ENCODE data around the gene PSD4.

PSD4 gene

GRCh38 chr2:113142290-113142689 is 31.5 kb upstream of the PSD4 start:
- DNase-seq (ENCODE audit: low read depth) = no peak

GRCh38 chr2:113144259-113144658 is 29.5 kb upstream of the PSD4 start:
- no peak for DNase-seq (ENCODE audit: low read depth)

- no peak for DNase-seq (ENCODE audit: low read depth)
Measured at GRCh38 chr2:113148606-113149552, 24.9 kb upstream of the PSD4 start.

GRCh38 chr2:113149553-113150257 is 24.1 kb upstream of the PSD4 start:
- no peak for DNase-seq (ENCODE audit: low read depth)

GRCh38 chr2:113150258-113150601 is 23.5 kb upstream of the PSD4 start:
- no peak for DNase-seq (ENCODE audit: low read depth)

- DNase-seq (ENCODE audit: low read depth) = no peak
Measured at GRCh38 chr2:113155331-113155730, 18.4 kb upstream of the PSD4 start.

GRCh38 chr2:113156278-113157117 is 17.3 kb upstream of the PSD4 start:
- no peak for DNase-seq (ENCODE audit: low read depth)

- DNase-seq (ENCODE audit: low read depth) = no peak
Measured at GRCh38 chr2:113157118-113157896, 16.5 kb upstream of the PSD4 start.

GRCh38 chr2:113157897-113158753 is 15.6 kb upstream of the PSD4 start:
- DNase-seq (ENCODE audit: low read depth) = no peak

GRCh38 chr2:113158884-113159553 is 14.8 kb upstream of the PSD4 start:
- DNase-seq (ENCODE audit: low read depth) = no peak

GRCh38 chr2:113160248-113160647 is 13.5 kb upstream of the PSD4 start:
- no peak for DNase-seq (ENCODE audit: low read depth)

GRCh38 chr2:113160962-113161361 is 12.8 kb upstream of the PSD4 start:
- no peak for DNase-seq (ENCODE audit: low read depth)

- no peak for DNase-seq (ENCODE audit: low read depth)
Measured at GRCh38 chr2:113162173-113162572, 11.6 kb upstream of the PSD4 start.

GRCh38 chr2:113162869-113163268 is 10.9 kb upstream of the PSD4 start:
- no peak for DNase-seq (ENCODE audit: low read depth)

GRCh38 chr2:113164215-113164929 is 9.4 kb upstream of the PSD4 start:
- DNase-seq (ENCODE audit: low read depth) = no peak

GRCh38 chr2:113164930-113165585 is 8.7 kb upstream of the PSD4 start:
- DNase-seq (ENCODE audit: low read depth) = no peak

- no peak for DNase-seq (ENCODE audit: low read depth)
Measured at GRCh38 chr2:113166187-113166645, 7.6 kb upstream of the PSD4 start.

- DNase-seq (ENCODE audit: low read depth) = no peak
Measured at GRCh38 chr2:113167115-113167932, 6.4 kb upstream of the PSD4 start.
